H1 (cell line): ENCODE data around the gene OR13G1. TPM values are rescaled to one million over a fixed set of nuclear protein-coding genes. Genes with fewer than 3 reads are reported as not detected.

Experiments
- CTCF ChIA-PET: fragments of 300-600 bp; sonication (Branson Sonifier 250); formaldehyde crosslinking; loops from one replicate; lab custom pipeline; 2021; ENCODE audit not compliant: partially characterized antibody; lab: Charles Lee
- POLR2A ChIA-PET: fragments of 300-600 bp; sonication (Branson Sonifier 250); formaldehyde crosslinking; loops from one replicate; lab custom pipeline; 2021; ENCODE audit warnings: inconsistent platforms; ENCODE audit not compliant: partially characterized antibody; lab: Charles Lee
- DNase-seq, 2 experiments: peaks; one replicate each; pipeline versions ENCODE4 v3.0.0 to v3.0.0-alpha.2; 2010 to 2022; ENCODE audit warnings: low spot score in 2 of 2, low read depth in 1 of 2, mixed read lengths in 1 of 2
- FAIRE-seq: peaks from 2 replicates; lab custom pipeline; 2011; peaks lifted over from hg19 to GRCh38; lab: Jason Lieb, UNC
- H2AFZ ChIP-seq: 2 replicates; pipeline ENCODE4 v1.8.1; 2012; ENCODE audit warnings: low read length, inconsistent platforms
- H2AK5ac ChIP-seq: 2 replicates; pipeline ENCODE4 v1.6.1; 2013; ENCODE audit warnings: low read depth, low read length
- H2BK120ac ChIP-seq: replicated peaks from 2 replicates; pipeline ENCODE3; 2013; ENCODE audit warnings: low read depth, low read length, inconsistent platforms
- H2BK12ac ChIP-seq: 2 replicates; pipeline ENCODE4 v1.6.1; 2013; ENCODE audit warnings: low read depth, low read length
- H2BK15ac ChIP-seq: 2 replicates; pipeline ENCODE4 v1.6.1; 2013; ENCODE audit warnings: low read length
- H2BK20ac ChIP-seq: 2 replicates; pipeline ENCODE4 v1.6.1; 2013; ENCODE audit warnings: low read length
- H2BK5ac ChIP-seq: 2 replicates; pipeline ENCODE4 v1.6.1; 2013; ENCODE audit warnings: low read depth, low read length
- H3K14ac ChIP-seq: 2 replicates; pipeline ENCODE4 v1.6.1; 2013; ENCODE audit warnings: inconsistent platforms; ENCODE audit not compliant: insufficient read length
- H3K18ac ChIP-seq: 2 replicates; pipeline ENCODE4 v1.6.1; 2013; ENCODE audit warnings: low read length; ENCODE audit errors: extremely low read depth
- H3K23ac ChIP-seq: 2 replicates; pipeline ENCODE4 v1.6.1; 2013; ENCODE audit warnings: inconsistent platforms; ENCODE audit not compliant: insufficient read length
- H3K23me2 ChIP-seq: 2 replicates; pipeline ENCODE4 v1.6.1; 2013; ENCODE audit warnings: low read depth, low read length
- H3K27ac ChIP-seq: 2 replicates; pipeline ENCODE4 v1.6.1; 2011; ENCODE audit warnings: low read depth, low read length, inconsistent platforms
- H3K27me3 ChIP-seq, 4 experiments: replicated peaks in 1 of 4; 1 replicate in 1 of 4; 2 replicates in 3 of 4; pipeline versions ENCODE4 v1.6.1 to v1.8.1; 2011 to 2013; ENCODE audit warnings: low read length in 3 of 4, mild to moderate bottlenecking in 3 of 4, inconsistent platforms in 2 of 4, mixed read lengths in 2 of 4, moderate library complexity in 1 of 4; ENCODE audit not compliant: control insufficient read depth in 3 of 4, insufficient read depth in 3 of 4; ENCODE audit errors: extremely low read depth in 1 of 4
- H3K36me3 ChIP-seq, 4 experiments: 2 replicates each; pipeline versions ENCODE4 v1.6.1 to v1.8.1; 2011 to 2013; ENCODE audit warnings: mild to moderate bottlenecking in 4 of 4, low read length in 3 of 4, moderate library complexity in 2 of 4, control low read depth in 1 of 4, inconsistent platforms in 1 of 4; ENCODE audit not compliant: insufficient read depth in 4 of 4, control insufficient read depth in 2 of 4
- H3K4ac ChIP-seq: replicated peaks from 2 replicates; pipeline ENCODE3; 2013; ENCODE audit warnings: low read length, low read depth, mixed read lengths, inconsistent platforms; ENCODE audit not compliant: insufficient read length
- H3K4me1 ChIP-seq, 4 experiments: replicated peaks in 1 of 4; 1 replicate in 1 of 4; 2 replicates in 3 of 4; pipeline versions ENCODE4 v1.6.1 to v1.8.1; 2011 to 2013; ENCODE audit warnings: low read length in 3 of 4, inconsistent platforms in 2 of 4, mixed read lengths in 1 of 4; ENCODE audit not compliant: insufficient read depth in 4 of 4, control insufficient read depth in 3 of 4
- H3K4me2 ChIP-seq, 2 experiments: 2 replicates each; pipeline versions ENCODE4 v1.6.1 to v1.8.1; 2011 to 2013; ENCODE audit warnings: low read depth in 2 of 2, low read length in 2 of 2, control low read depth in 1 of 2, inconsistent platforms in 1 of 2, mild to moderate bottlenecking in 1 of 2; ENCODE audit not compliant: insufficient read depth in 1 of 2
- H3K4me3 ChIP-seq, 4 experiments: fragments of 200-600, 300-600 bp in 1 of 4; sonication (generic), shearing (Covaris generic), sonication (Bioruptor Twin) in 1 of 4; 2 replicates each; pipeline versions ENCODE4 v1.5.1 to v1.8.1; 2011 to 2016; ENCODE audit warnings: low read length in 4 of 4, low read depth in 3 of 4, control low read depth in 2 of 4, inconsistent platforms in 2 of 4, mild to moderate bottlenecking in 2 of 4, mixed read lengths in 1 of 4, moderate library complexity in 1 of 4; ENCODE audit not compliant: insufficient read depth in 2 of 4; ENCODE audit errors: extremely low read depth in 1 of 4
- H3K56ac ChIP-seq: replicated peaks from 2 replicates; pipeline ENCODE3; 2013; ENCODE audit warnings: low read depth, mild to moderate bottlenecking, mixed read lengths, low read length, inconsistent platforms; ENCODE audit not compliant: insufficient read length
- H3K79me1 ChIP-seq: 2 replicates; pipeline ENCODE4 v1.6.1; 2013; ENCODE audit warnings: low read depth, low read length, control low read depth
- H3K79me2 ChIP-seq, 2 experiments: 2 replicates each; pipeline versions ENCODE4 v1.6.1 to v1.8.1; 2012 to 2013; ENCODE audit warnings: low read length in 2 of 2, mild to moderate bottlenecking in 2 of 2, inconsistent platforms in 1 of 2; ENCODE audit not compliant: insufficient read depth in 2 of 2, control insufficient read depth in 1 of 2
- H3K9ac ChIP-seq, 4 experiments: replicated peaks in 1 of 4; 1 replicate in 1 of 4; 2 replicates in 3 of 4; pipeline versions ENCODE4 v1.6.1 to v1.8.1; 2011 to 2013; ENCODE audit warnings: low read depth in 3 of 4, low read length in 3 of 4, control low read depth in 2 of 4, mild to moderate bottlenecking in 2 of 4, moderate library complexity in 2 of 4, inconsistent platforms in 1 of 4; ENCODE audit errors: extremely low read depth in 1 of 4
- H3K9me3 ChIP-seq, 2 experiments: 2 replicates each; pipeline versions ENCODE4 v1.6.1 to v1.8.1; 2012 to 2013; ENCODE audit warnings: mild to moderate bottlenecking in 2 of 2, moderate library complexity in 2 of 2, control low read depth in 1 of 2, inconsistent platforms in 1 of 2, low read depth in 1 of 2, low read length in 1 of 2, mixed read lengths in 1 of 2; ENCODE audit not compliant: insufficient read depth in 2 of 2
- H4K20me1 ChIP-seq, 2 experiments: replicated peaks in 1 of 2; 2 replicates each; pipeline versions ENCODE3 to v1.8.1; 2011 to 2013; ENCODE audit warnings: inconsistent platforms in 2 of 2, low read length in 2 of 2, mild to moderate bottlenecking in 1 of 2; ENCODE audit not compliant: insufficient read depth in 2 of 2, control insufficient read depth in 1 of 2
- H4K5ac ChIP-seq: 2 replicates; pipeline ENCODE4 v1.6.1; 2013; ENCODE audit warnings: low read length, low read depth, mixed read lengths, inconsistent platforms; ENCODE audit not compliant: insufficient read length
- H4K8ac ChIP-seq: 2 replicates; pipeline ENCODE4 v1.8.0; 2013; ENCODE audit warnings: mild to moderate bottlenecking, moderate library complexity, low read length, inconsistent platforms; ENCODE audit not compliant: insufficient read depth; ENCODE audit errors: extremely low read depth
- H4K91ac ChIP-seq: replicated peaks from 2 replicates; pipeline ENCODE3; 2013; ENCODE audit warnings: low read length, mixed read lengths, inconsistent platforms; ENCODE audit not compliant: insufficient read length
- BRCA1 ChIP-seq: IDR thresholded peaks from 2 replicates; pipeline ENCODE4 v1.6.1; 2012; ENCODE audit warnings: low read depth, low read length, improper control_type of control experiment
- KDM1A ChIP-seq: fragments of 200-600, 300-600 bp; sonication (generic); IDR thresholded peaks from 2 replicates; pipeline ENCODE4 v1.7.1; 2016; ENCODE audit warnings: mild to moderate bottlenecking, low read length, borderline replicate concordance
- PHF8 ChIP-seq: fragments of 200-600 bp; sonication (generic); conservative IDR thresholded peaks from 2 replicates; pipeline ENCODE4 v1.7.1; 2012; ENCODE audit warnings: low read depth, mild to moderate bottlenecking, inconsistent platforms, low read length, moderate library complexity
- POLR2A ChIP-seq, 2 experiments: IDR thresholded peaks; 1 replicate in 1 of 2; 2 replicates in 1 of 2; pipeline ENCODE4 v1.6.1; 2011; ENCODE audit warnings: low read depth in 2 of 2, low read length in 2 of 2, mild to moderate bottlenecking in 2 of 2; ENCODE audit errors: control extremely low read depth in 1 of 2
- RXRA ChIP-seq: IDR thresholded peaks from 2 replicates; pipeline ENCODE4 v1.6.1; 2011; ENCODE audit warnings: low read depth, mild to moderate bottlenecking, low read length, moderate library complexity; ENCODE audit not compliant: insufficient read depth
- SP4 ChIP-seq: IDR thresholded peaks from 2 replicates; pipeline ENCODE4 v1.6.1; 2012; ENCODE audit warnings: low read length, inconsistent platforms
- TCF12 ChIP-seq: IDR thresholded peaks from 2 replicates; pipeline ENCODE4 v1.6.1; 2011; ENCODE audit warnings: low read depth, mild to moderate bottlenecking, low read length
- WGBS, 2 experiments: shearing (Covaris generic) in 1 of 2; methylation state at CpG; one replicate each; pipeline versions ENCODE4 v1.1.6 to v1.1.7; 2013 to 2015; ENCODE audit warnings: low lambda C conversion rate in 2 of 2, mixed read lengths in 2 of 2, inconsistent platforms in 1 of 2, low coverage in 1 of 2, missing lambda C conversion rate in 1 of 2; ENCODE audit not compliant: insufficient replicate concordance in 2 of 2, insufficient coverage in 1 of 2, insufficient read length in 1 of 2; ENCODE audit errors: extremely low coverage in 1 of 2, missing lambda C conversion rate in 1 of 2; 5-methylcytosine and 5-hydroxymethylcytosine counted together
- polyA plus RNA-seq, 7 experiments: library from polyadenylated mRNA; depleted of rRNA in 3 of 7; stranded (reverse) in 5 of 7; unstranded in 2 of 7; fragments of >200 nt in 5 of 7; fragments of 200-250 nt in 2 of 7; gene quantifications; 1 replicate in 5 of 7; 2 replicates in 1 of 7; 4 replicates in 1 of 7; pipeline versions ENCODE4 v1.2.1 to v1.2.3, GENCODE V29; 2011 to 2013; ENCODE audit warnings: missing spikeins in 2 of 7, mixed read lengths in 2 of 7
- total RNA-seq: library from RNA; stranded (reverse); fragmentation: NEBNext Ultra II Directional; extraction: Animal tissue kit (Norgen Biotek cat#: 25700); gene quantifications from 2 replicates; pipeline ENCODE4 v1.2.1, GENCODE V29; 2021
- TF ChIP-seq, protein P1 (sequence below): IDR thresholded peaks from 2 replicates; pipeline ENCODE4 v1.6.1; 2011; ENCODE audit warnings: low read length, improper control_type of control experiment

Gene OR13G1
- total and polyA plus RNA-seq, 2 of the 8 experiments (the other 6 are each of a cell fraction or from before 2014, with no cell fraction given): not detected

DNA sequence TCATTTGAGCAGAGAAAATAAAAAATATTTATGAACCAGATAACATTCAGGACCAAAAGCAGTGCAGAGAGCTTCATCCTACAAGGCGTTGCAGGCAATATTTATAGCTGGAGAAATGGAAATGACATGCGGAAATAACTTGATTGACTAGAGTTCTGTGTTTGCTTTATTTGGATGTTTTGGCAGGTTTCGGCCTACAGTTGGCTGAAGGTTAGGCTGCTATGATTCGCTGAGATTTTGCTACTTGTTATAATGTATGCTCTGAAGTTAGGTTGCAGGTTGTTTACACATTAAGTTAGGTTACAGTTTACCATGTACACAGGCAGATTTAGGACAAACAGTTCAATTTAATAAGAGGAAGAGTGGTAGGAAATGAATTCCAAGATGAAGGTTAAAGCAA lies 632 bp upstream of the OR13G1 start:
- peaks cover 7 to 15% of the 10 kb centered on the region in 2 experiments; a peak in 2 of 4 replicates for H3K9me3 ChIP-seq
- no peaks in the 10 kb centered on the region for H3K79me2 ChIP-seq
- no peak overlapping the region for H2BK120ac ChIP-seq
- no peak overlapping the region for H3K23ac ChIP-seq
- ChIA-PET CTCF (interaction anchor here (1.1 kb wide), 1 partner anchor 66 kb away, joined by 3 read pairs; no protein-coding TSS in a partner anchor), POLR2A (no interaction called here)
- H3K36me3 ChIP-seq: no peaks in the 10 kb centered on the region
- H3K79me1 ChIP-seq: no peaks in the 10 kb centered on the region
- H3K14ac ChIP-seq: no peak overlapping the region
- H3K4me1 ChIP-seq: no peaks in the 10 kb centered on the region
- H4K8ac ChIP-seq: no peak overlapping the region
- no peak overlapping the region for H3K4me2 ChIP-seq
- no peak overlapping the region for H4K5ac ChIP-seq
- FAIRE-seq (no peak), DNase-seq (no peak)
- H3K9ac ChIP-seq: no peak overlapping the region
- WGBS, 2 experiments: 79% methylated on average over 4 of the region's 4 CpGs; no CpG with 5 or more reads in 1 of the 2 experiments
- H3K27me3 ChIP-seq: no peaks in the 10 kb centered on the region
- H3K27ac ChIP-seq: no peak overlapping the region
- H3K23me2 ChIP-seq: no peaks in the 10 kb centered on the region
- no peak overlapping the region for H3K4ac ChIP-seq
- no peak overlapping the region for H2BK20ac ChIP-seq
- H4K91ac ChIP-seq: no peak overlapping the region
- TF ChIP-seq TCF12 (no peak), PHF8 (no peak), RXRA (no peak), SP4 (no peak), POLR2A (IDR thresholded peaks at IDR 0.05; ENCODE audit: control extremely low read depth in 1 of 2, low read depth in 2 of 2, low read length in 2 of 2) (no peak), KDM1A (no peak), BRCA1 (no peak)
- TF ChIP-seq, protein P1, sequence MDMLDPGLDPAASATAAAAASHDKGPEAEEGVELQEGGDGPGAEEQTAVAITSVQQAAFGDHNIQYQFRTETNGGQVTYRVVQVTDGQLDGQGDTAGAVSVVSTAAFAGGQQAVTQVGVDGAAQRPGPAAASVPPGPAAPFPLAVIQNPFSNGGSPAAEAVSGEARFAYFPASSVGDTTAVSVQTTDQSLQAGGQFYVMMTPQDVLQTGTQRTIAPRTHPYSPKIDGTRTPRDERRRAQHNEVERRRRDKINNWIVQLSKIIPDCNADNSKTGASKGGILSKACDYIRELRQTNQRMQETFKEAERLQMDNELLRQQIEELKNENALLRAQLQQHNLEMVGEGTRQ: no peak
- no peak overlapping the region for H2BK15ac ChIP-seq
- no peak overlapping the region for H3K18ac ChIP-seq
- no peak overlapping the region for H2AFZ ChIP-seq
- no peak overlapping the region for H2BK5ac ChIP-seq
- H4K20me1 ChIP-seq: no peaks in the 10 kb centered on the region
- H3K56ac ChIP-seq: no peak overlapping the region
- no peak overlapping the region for H3K4me3 ChIP-seq
- no peak overlapping the region for H2BK12ac ChIP-seq
- H2AK5ac ChIP-seq: no peak overlapping the region
